HepG2 (cell line): Measurements from ENCODE around the gene KLRK1. TPM values are rescaled to one million over a fixed set of nuclear protein-coding genes. Genes with fewer than 3 reads are reported as not detected.

ENCODE experiments used
- ASH2L ChIP-seq: fragments of 300-600, 200-600 bp; sonication (generic); IDR thresholded peaks from 2 replicates; pipeline ENCODE4 v1.7.0; 2017; ENCODE audit warnings: low read depth, mild to moderate bottlenecking, moderate library complexity, mixed read lengths, low read length; ENCODE audit not compliant: insufficient read length
- DPF2 ChIP-seq: sonication (generic); formaldehyde crosslinking; IDR thresholded peaks from 2 replicates; pipeline ENCODE4 v1.4.0; 2020; ENCODE audit warnings: mild to moderate bottlenecking, low read depth, missing genetic modification reagents, borderline replicate concordance
- DZIP1 ChIP-seq: sonication (generic); formaldehyde crosslinking; IDR thresholded peaks from 2 replicates; pipeline ENCODE4 v1.5.0; 2020; ENCODE audit warnings: mild to moderate bottlenecking, missing genetic modification reagents
- EP300 ChIP-seq, 3 experiments: sonication (generic) in 1 of 3; formaldehyde crosslinking in 1 of 3; IDR thresholded peaks; 2 replicates each; pipeline versions ENCODE4 v1.5.1 to v1.6.1; 2011 to 2020; ENCODE audit warnings: low read depth in 2 of 3, low read length in 2 of 3, borderline replicate concordance in 1 of 3, improper control_type of control experiment in 1 of 3, mild to moderate bottlenecking in 1 of 3, missing genetic modification reagents in 1 of 3, moderate library complexity in 1 of 3
- GABPA ChIP-seq, 2 experiments: IDR thresholded peaks; 2 replicates each; pipeline ENCODE4 v1.6.1; 2011 to 2016; ENCODE audit warnings: low read depth in 2 of 2, low read length in 1 of 2, missing biosample characterization in 1 of 2, missing genetic modification characterization in 1 of 2
- HMG20A ChIP-seq: IDR thresholded peaks from 2 replicates; pipeline ENCODE4 v1.6.1; 2016; ENCODE audit warnings: borderline replicate concordance
- MAZ ChIP-seq, 2 experiments: sonication (generic) in 1 of 2; formaldehyde crosslinking in 1 of 2; IDR thresholded peaks; 2 replicates each; pipeline versions ENCODE4 v1.5.0 to v1.6.1; 2012 to 2020; ENCODE audit warnings: low read depth in 2 of 2, mild to moderate bottlenecking in 2 of 2, borderline replicate concordance in 1 of 2, improper control_type of control experiment in 1 of 2, low read length in 1 of 2, missing genetic modification reagents in 1 of 2, moderate library complexity in 1 of 2
- NR2F6 ChIP-seq, 2 experiments: IDR thresholded peaks; 2 replicates each; pipeline ENCODE4 v1.6.1; 2016; ENCODE audit warnings: antibody characterized with exemption in 1 of 2, mild to moderate bottlenecking in 1 of 2
- ZBTB25 ChIP-seq: IDR thresholded peaks from 2 replicates; pipeline ENCODE4 v1.6.1; 2018; ENCODE audit warnings: missing genetic modification reagents
- ZKSCAN8 ChIP-seq: IDR thresholded peaks from 2 replicates; pipeline ENCODE4 v1.6.1; 2016; ENCODE audit warnings: borderline replicate concordance, missing genetic modification reagents, missing compliant biosample characterization
- ZNF251 ChIP-seq: sonication (generic); formaldehyde crosslinking; IDR thresholded peaks from 2 replicates; pipeline ENCODE4 v1.9.0; 2021; ENCODE audit warnings: mild to moderate bottlenecking, missing genetic modification reagents
- ZNF343 ChIP-seq: sonication (generic); formaldehyde crosslinking; IDR thresholded peaks from 2 replicates; pipeline ENCODE4 v1.4.0; 2020; ENCODE audit warnings: mild to moderate bottlenecking, missing genetic modification reagents
- ZNF354B ChIP-seq: sonication (generic); formaldehyde crosslinking; IDR thresholded peaks from 2 replicates; pipeline ENCODE4 v1.8.0; 2022; ENCODE audit warnings: mild to moderate bottlenecking, missing genetic modification reagents
- ZNF550 ChIP-seq: sonication (generic); formaldehyde crosslinking; IDR thresholded peaks from 2 replicates; pipeline ENCODE4 v1.4.0; 2020; ENCODE audit warnings: mild to moderate bottlenecking, missing genetic modification reagents, borderline replicate concordance
- ZNF614 ChIP-seq: IDR thresholded peaks from 2 replicates; pipeline ENCODE4 v1.6.1; 2018; ENCODE audit warnings: missing biosample characterization, missing genetic modification reagents, inconsistent platforms, borderline replicate concordance
- ZSCAN20 ChIP-seq: sonication (generic); formaldehyde crosslinking; IDR thresholded peaks from 2 replicates; pipeline ENCODE4 v1.4.0; 2020; ENCODE audit warnings: missing genetic modification reagents, mild to moderate bottlenecking, borderline replicate concordance
- ZSCAN5A ChIP-seq: sonication (generic); formaldehyde crosslinking; IDR thresholded peaks from 2 replicates; pipeline ENCODE4 v1.8.0; 2022; ENCODE audit warnings: mild to moderate bottlenecking, missing genetic modification reagents, borderline replicate concordance
- ZSCAN9 ChIP-seq: IDR thresholded peaks from 2 replicates; pipeline ENCODE4 v1.6.1; 2016; ENCODE audit warnings: borderline replicate concordance
- polyA plus RNA-seq, 8 experiments: library from polyadenylated mRNA; depleted of rRNA in 3 of 8; stranded (reverse) in 7 of 8; unstranded in 1 of 8; fragments of >200 nt; fragmentation: Illumina TruSeq in 4 of 8; extraction: Trizol in 4 of 8; gene quantifications; 2 replicates each; pipeline versions ENCODE4 v1.2.1 to v1.2.3, GENCODE V29; 2011 to 2016; ENCODE audit warnings: low read depth in 4 of 8, missing spikeins in 1 of 8, mixed read lengths in 1 of 8; ENCODE audit not compliant: insufficient read depth in 1 of 8
- total RNA-seq, 5 experiments: library from RNA; depleted of rRNA; stranded (reverse); fragments of >200 nt; fragmentation: Illumina TruSeq; extraction: Trizol; gene quantifications; 2 replicates each; pipeline ENCODE4 v1.2.3, GENCODE V29; 2016; ENCODE audit warnings: low read depth in 1 of 5
- TF ChIP-seq, protein P1 (sequence below): IDR thresholded peaks from 2 replicates; pipeline ENCODE4 v1.6.1; 2016; ENCODE audit warnings: missing genetic modification reagents, missing compliant biosample characterization
- TF ChIP-seq, protein P2 (sequence below): fragments of 450-650 bp; IDR thresholded peaks from 2 replicates; pipeline ENCODE4 v1.6.1; 2016

Gene KLRK1
- total and polyA plus RNA-seq, 2 of the 13 experiments (the other 11 are each of a cell fraction or from before 2014, with no cell fraction given), result not detected

- TF ChIP-seq, protein P1, sequence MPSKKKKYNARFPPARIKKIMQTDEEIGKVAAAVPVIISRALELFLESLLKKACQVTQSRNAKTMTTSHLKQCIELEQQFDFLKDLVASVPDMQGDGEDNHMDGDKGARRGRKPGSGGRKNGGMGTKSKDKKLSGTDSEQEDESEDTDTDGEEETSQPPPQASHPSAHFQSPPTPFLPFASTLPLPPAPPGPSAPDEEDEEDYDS (CRISPR knock-in tag), result no peak
- TF ChIP-seq HMG20A (CRISPR knock-in tag) (peak; percentile 79), EP300 (IDR thresholded peaks at IDR 0.05; ENCODE audit: low read depth in 2 of 2, low read length in 2 of 2) (peak in 1 of 2 experiments; percentile 28; a peak in 1 of 4 replicates), EP300 (CRISPR knock-in tag; IDR thresholded peaks at IDR 0.05; ENCODE audit: borderline replicate concordance) (no peak), DZIP1 (CRISPR knock-in tag) (no peak), ZNF343 (CRISPR knock-in tag) (no peak), ZNF251 (CRISPR knock-in tag) (no peak), DPF2 (CRISPR knock-in tag) (no peak), ZSCAN20 (no peak), ZKSCAN8 (no peak), NR2F6 (IDR thresholded peaks at IDR 0.05) (no peak), NR2F6 (CRISPR knock-in tag; IDR thresholded peaks at IDR 0.05) (0 out of 2 replicates have a peak, but pooled peaks have one; percentile 15), ZSCAN5A (CRISPR knock-in tag) (no peak), ZSCAN9 (peak; percentile 93; the same call in 1 of the 2 replicates), GABPA (IDR thresholded peaks at IDR 0.05; ENCODE audit: low read depth, low read length) (no peak), GABPA (CRISPR knock-in tag; IDR thresholded peaks at IDR 0.05; ENCODE audit: low read depth) (peak; percentile 78), ZNF614 (CRISPR knock-in tag) (0 out of 2 replicates have a peak, but pooled peaks have one; percentile 46), ZNF550 (CRISPR knock-in tag) (no peak), ZBTB25 (CRISPR knock-in tag) (no peak), MAZ (IDR thresholded peaks at IDR 0.05; ENCODE audit: borderline replicate concordance, low read depth, low read length) (no peak), MAZ (CRISPR knock-in tag; IDR thresholded peaks at IDR 0.05; ENCODE audit: low read depth) (no peak), ZNF354B (no peak), ASH2L (no peak)
- TF ChIP-seq, protein P2, sequence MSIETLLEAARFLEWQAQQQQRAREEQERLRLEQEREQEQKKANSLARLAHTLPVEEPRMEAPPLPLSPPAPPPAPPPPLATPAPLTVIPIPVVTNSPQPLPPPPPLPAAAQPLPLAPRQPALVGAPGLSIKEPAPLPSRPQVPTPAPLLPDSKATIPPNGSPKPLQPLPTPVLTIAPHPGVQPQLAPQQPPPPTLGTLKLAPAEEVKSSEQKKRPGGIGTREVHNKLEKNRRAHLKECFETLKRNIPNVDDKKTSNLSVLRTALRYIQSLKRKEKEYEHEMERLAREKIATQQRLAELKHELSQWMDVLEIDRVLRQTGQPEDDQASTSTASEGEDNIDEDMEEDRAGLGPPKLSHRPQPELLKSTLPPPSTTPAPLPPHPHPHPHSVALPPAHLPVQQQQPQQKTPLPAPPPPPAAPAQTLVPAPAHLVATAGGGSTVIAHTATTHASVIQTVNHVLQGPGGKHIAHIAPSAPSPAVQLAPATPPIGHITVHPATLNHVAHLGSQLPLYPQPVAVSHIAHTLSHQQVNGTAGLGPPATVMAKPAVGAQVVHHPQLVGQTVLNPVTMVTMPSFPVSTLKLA, result no peak
Measured at GRCh38 chr12:10395390-10395998, 5.7 kb upstream of the KLRK1 start (continued).
